Kidney epithelial cell (primary cell): Measurements from ENCODE around the gene NCL. TPM values are rescaled to one million over a fixed set of nuclear protein-coding genes. Genes with fewer than 3 reads are reported as not detected.
"Not testable (repeated sequence)": the region's sequence is repeated elsewhere in the genome, so short reads cannot be mapped to it uniquely, and the experiment has no call there.

Experiments
- DNase-seq: peaks from one replicate; pipeline ENCODE4 v3.0.0-alpha.2; 2010; ENCODE audit warnings: low read depth
- H3K27me3 ChIP-seq: 2 replicates; pipeline ENCODE4 v1.6.0; 2011; ENCODE audit warnings: low read length; ENCODE audit not compliant: control insufficient read depth, insufficient read depth
- H3K36me3 ChIP-seq: 2 replicates; pipeline ENCODE4 v1.5.1; 2011; ENCODE audit warnings: low read length; ENCODE audit not compliant: control insufficient read depth, insufficient read depth
- H3K4me3 ChIP-seq: 2 replicates; pipeline ENCODE4 v1.5.1; 2011; ENCODE audit warnings: low read depth, mild to moderate bottlenecking, control low read depth, low read length
- CTCF ChIP-seq: IDR thresholded peaks from 2 replicates; pipeline ENCODE4 v1.5.1; 2011; ENCODE audit warnings: mild to moderate bottlenecking, moderate library complexity, low read length, control low read depth, inconsistent platforms; ENCODE audit not compliant: insufficient read depth, poor library complexity, severe bottlenecking
- total RNA-seq: library from RNA; depleted of rRNA; stranded (reverse); fragments of >200 nt; gene quantifications from 2 replicates; pipeline ENCODE4 v1.2.3, GENCODE V29; 2015

The NCL gene
- total RNA-seq, 1 donor from 2014 or later = 160 TPM

- DNase-seq = no peak
- H3K27me3 ChIP-seq = no peaks in the 10 kb centered on the region
- H3K4me3 ChIP-seq = no peak overlapping the region
- TF ChIP-seq CTCF = peak; percentile 39
- H3K36me3 ChIP-seq = no peaks in the 10 kb centered on the region
Measured at GRCh38 chr2:231410293-231411004, 53.8 kb downstream of the NCL start.

- Histone ChIP-seq H3K4me3 (no peak overlapping the region), H3K36me3 (no peaks in the 10 kb centered on the region), H3K27me3 (no peaks in the 10 kb centered on the region)
- no peak for TF ChIP-seq CTCF
- no peak for DNase-seq
Measured at GRCh38 chr2:231409776-231410175, 54.5 kb downstream of the NCL start.

- not testable (repeated sequence) for H3K4me3 ChIP-seq, DNase-seq, H3K36me3 ChIP-seq, H3K27me3 ChIP-seq
Measured at GRCh38 chr2:231408304-231408703, 56.0 kb downstream of the NCL start.

GRCh38 chr2:231407686-231408085 is 56.6 kb downstream of the NCL start:
- H3K36me3 ChIP-seq, H3K27me3 ChIP-seq, DNase-seq, H3K4me3 ChIP-seq: not testable (repeated sequence)

- not testable (repeated sequence) for H3K27me3 ChIP-seq, DNase-seq, H3K36me3 ChIP-seq, H3K4me3 ChIP-seq
- peak; percentile 27 for TF ChIP-seq CTCF
Measured at GRCh38 chr2:231405601-231406367, 58.5 kb downstream of the NCL start.

GRCh38 chr2:231404183-231404578 is 60.1 kb downstream of the NCL start:
- DNase-seq, H3K36me3 ChIP-seq, H3K27me3 ChIP-seq, H3K4me3 ChIP-seq: not testable (repeated sequence)

Other genes starting within 250 kb of the NCL start
- gene B3GNT7, start 68.8 kb downstream of the NCL start, total RNA-seq = 8.8 and 12.2 TPM in 2 replicates
- not detected in 2 replicates for gene NMUR1, start 66.0 kb upstream of the NCL start, total RNA-seq
- not detected in 2 replicates for gene TEX44, start 128.4 kb upstream of the NCL start, total RNA-seq
- 757 and 913 TPM in 2 replicates for gene PTMA, start 244.0 kb upstream of the NCL start, total RNA-seq